Neuronal stem cell (in vitro differentiated cells): ENCODE results near the gene ADAM19.
A peak's percentile ranks its signal among the peaks of the same experiment; 100 is the strongest.

Source experiments
- DNase-seq: peaks from one replicate; pipeline ENCODE4 v3.0.0-alpha.2; 2013; ENCODE audit warnings: low spot score
- H2AFZ ChIP-seq: one replicate; pipeline ENCODE4 v1.6.1; 2013; ENCODE audit warnings: mild to moderate bottlenecking, low read length, inconsistent platforms
- H2AK5ac ChIP-seq: 2 replicates; pipeline ENCODE4 v1.6.1; 2013; ENCODE audit warnings: low read depth, mild to moderate bottlenecking, inconsistent platforms, low read length, moderate library complexity, mixed read lengths
- H2BK120ac ChIP-seq: 2 replicates; pipeline ENCODE4 v1.6.1; 2013; ENCODE audit warnings: low read depth, mild to moderate bottlenecking, inconsistent platforms, low read length, moderate library complexity, mixed read lengths
- H2BK12ac ChIP-seq: one replicate; pipeline ENCODE4 v1.6.1; 2013; ENCODE audit warnings: low read length, inconsistent platforms
- H2BK15ac ChIP-seq: 2 replicates; pipeline ENCODE4 v1.6.1; 2013; ENCODE audit warnings: mild to moderate bottlenecking, low read length, inconsistent platforms, mixed read lengths
- H2BK5ac ChIP-seq: one replicate; pipeline ENCODE4 v1.6.1; 2013; ENCODE audit warnings: inconsistent platforms, mild to moderate bottlenecking, low read length, moderate library complexity
- H3K14ac ChIP-seq: one replicate; pipeline ENCODE4 v1.6.1; 2013; ENCODE audit warnings: low read length, inconsistent platforms
- H3K18ac ChIP-seq: 2 replicates; pipeline ENCODE4 v1.6.1; 2013; ENCODE audit warnings: low read length, inconsistent platforms
- H3K23ac ChIP-seq: 2 replicates; pipeline ENCODE4 v1.6.1; 2013; ENCODE audit warnings: low read depth, mild to moderate bottlenecking, mixed read lengths, low read length, inconsistent platforms; ENCODE audit not compliant: poor library complexity
- H3K27ac ChIP-seq: replicated peaks from 3 replicates; pipeline ENCODE4 v1.5.1; 2013; ENCODE audit warnings: low read length, inconsistent platforms
- H3K27me3 ChIP-seq, 3 experiments: 2 replicates each; pipeline ENCODE4 v1.6.1; 2013; ENCODE audit warnings: low read length in 3 of 3, mild to moderate bottlenecking in 2 of 3, inconsistent platforms in 1 of 3, low read depth in 1 of 3, mixed read lengths in 1 of 3, moderate library complexity in 1 of 3; ENCODE audit not compliant: control insufficient read depth in 3 of 3, insufficient read depth in 3 of 3
- H3K36me3 ChIP-seq, 2 donors: replicated peaks in 1 of 2; 2 replicates each; pipeline ENCODE4 v1.6.1; 2013; ENCODE audit warnings: low read length in 2 of 2; ENCODE audit not compliant: control insufficient read depth in 2 of 2, insufficient read depth in 2 of 2
- H3K4ac ChIP-seq: 2 replicates; pipeline ENCODE4 v1.6.1; 2013; ENCODE audit warnings: inconsistent platforms, mild to moderate bottlenecking, low read length, moderate library complexity
- H3K4me1 ChIP-seq, 2 donors: 1 replicate in 1 of 2; 2 replicates in 1 of 2; pipeline ENCODE4 v1.6.1; 2013; ENCODE audit warnings: low read length in 2 of 2, low read depth in 1 of 2; ENCODE audit not compliant: control insufficient read depth in 2 of 2, insufficient read depth in 1 of 2
- H3K4me2 ChIP-seq: one replicate; pipeline ENCODE4 v1.6.1; 2013; ENCODE audit warnings: mild to moderate bottlenecking, low read length, inconsistent platforms; ENCODE audit not compliant: insufficient read depth, poor library complexity, severe bottlenecking
- H3K4me3 ChIP-seq, 2 donors: 2 replicates each; pipeline ENCODE4 v1.5.1; 2013; ENCODE audit warnings: low read length in 2 of 2, mild to moderate bottlenecking in 2 of 2, inconsistent platforms in 1 of 2, moderate library complexity in 1 of 2
- H3K79me1 ChIP-seq: one replicate; pipeline ENCODE4 v1.6.1; 2013; ENCODE audit warnings: low read depth, mild to moderate bottlenecking, inconsistent platforms, low read length, moderate library complexity
- H3K9ac ChIP-seq: one replicate; pipeline ENCODE4 v1.6.1; 2013; ENCODE audit warnings: mild to moderate bottlenecking, low read depth, low read length, inconsistent platforms; ENCODE audit not compliant: poor library complexity
- H3K9me3 ChIP-seq, 2 donors: replicated peaks in 1 of 2; 2 replicates each; pipeline versions ENCODE3 to v1.6.1; 2013; ENCODE audit warnings: low read length in 2 of 2, mild to moderate bottlenecking in 2 of 2, inconsistent platforms in 1 of 2, low read depth in 1 of 2, mixed read lengths in 1 of 2, moderate library complexity in 1 of 2; ENCODE audit not compliant: control insufficient read depth in 2 of 2, insufficient read depth in 1 of 2
- H4K8ac ChIP-seq: one replicate; pipeline ENCODE4 v1.6.1; 2013; ENCODE audit warnings: low read depth, mild to moderate bottlenecking, inconsistent platforms, low read length, moderate library complexity
- H4K91ac ChIP-seq: one replicate; pipeline ENCODE4 v1.6.1; 2013; ENCODE audit warnings: low read length, low read depth, mild to moderate bottlenecking, inconsistent platforms; ENCODE audit not compliant: poor library complexity
- WGBS, 2 donors: extraction: QIAGEN DNeasy Blood & Tissue Kit; methylation state at CpG; one replicate each; pipeline ENCODE4 v1.1.7; 2013; ENCODE audit warnings: missing lambda C conversion rate in 2 of 2, mixed read lengths in 1 of 2; ENCODE audit not compliant: insufficient read length in 2 of 2, insufficient replicate concordance in 1 of 2; ENCODE audit errors: extremely low coverage in 2 of 2; 5-methylcytosine and 5-hydroxymethylcytosine counted together

The ADAM19 gene

DNA sequence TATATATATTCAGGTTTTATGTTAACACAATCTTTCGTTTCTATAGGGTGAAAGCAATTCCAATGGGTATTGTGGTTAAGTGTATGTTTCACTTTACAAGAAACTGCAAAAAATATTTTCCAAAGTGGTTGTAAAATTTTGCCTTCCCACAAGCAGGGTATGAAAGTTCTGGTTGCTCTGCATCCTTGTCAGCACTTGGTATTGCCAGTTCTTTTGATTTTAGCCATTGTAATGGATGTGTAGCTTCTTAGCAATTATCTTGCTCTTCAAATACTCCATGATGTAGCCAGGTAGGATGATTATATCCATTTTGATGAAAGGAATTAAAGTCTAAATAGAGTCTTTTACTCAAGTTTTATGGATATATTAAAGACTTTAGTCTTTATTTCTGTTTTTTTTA, 9.1 kb upstream of the ADAM19 start:
- no CpG with 5 or more reads among the region's 1 CpG for WGBS, 2 donors
- Histone ChIP-seq H3K27me3 (peaks cover 0 to 6% (median 0%) of the 10 kb centered on the region in 3 experiments), H2BK12ac (no peak overlapping the region), H4K91ac (no peak overlapping the region), H3K4me3 (no peak overlapping the region), H3K4me1 (peaks cover 0 to 2% of the 10 kb centered on the region in 2 donors), H3K4me2 (no peak overlapping the region), H3K18ac (no peak overlapping the region), H3K4ac (no peak overlapping the region), H2BK15ac (no peak overlapping the region), H3K9me3 (no peaks in the 10 kb centered on the region), H4K8ac (no peak overlapping the region), H3K14ac (no peak overlapping the region), H2AFZ (no peak overlapping the region), H3K9ac (no peak overlapping the region), H2AK5ac (no peak overlapping the region), H2BK120ac (no peak overlapping the region), H2BK5ac (no peak overlapping the region), H3K36me3 (no peaks in the 10 kb centered on the region), H3K27ac (no peak overlapping the region), H3K79me1 (no peaks in the 10 kb centered on the region), H3K23ac (no peak overlapping the region)
- DNase-seq: no peak

DNA sequence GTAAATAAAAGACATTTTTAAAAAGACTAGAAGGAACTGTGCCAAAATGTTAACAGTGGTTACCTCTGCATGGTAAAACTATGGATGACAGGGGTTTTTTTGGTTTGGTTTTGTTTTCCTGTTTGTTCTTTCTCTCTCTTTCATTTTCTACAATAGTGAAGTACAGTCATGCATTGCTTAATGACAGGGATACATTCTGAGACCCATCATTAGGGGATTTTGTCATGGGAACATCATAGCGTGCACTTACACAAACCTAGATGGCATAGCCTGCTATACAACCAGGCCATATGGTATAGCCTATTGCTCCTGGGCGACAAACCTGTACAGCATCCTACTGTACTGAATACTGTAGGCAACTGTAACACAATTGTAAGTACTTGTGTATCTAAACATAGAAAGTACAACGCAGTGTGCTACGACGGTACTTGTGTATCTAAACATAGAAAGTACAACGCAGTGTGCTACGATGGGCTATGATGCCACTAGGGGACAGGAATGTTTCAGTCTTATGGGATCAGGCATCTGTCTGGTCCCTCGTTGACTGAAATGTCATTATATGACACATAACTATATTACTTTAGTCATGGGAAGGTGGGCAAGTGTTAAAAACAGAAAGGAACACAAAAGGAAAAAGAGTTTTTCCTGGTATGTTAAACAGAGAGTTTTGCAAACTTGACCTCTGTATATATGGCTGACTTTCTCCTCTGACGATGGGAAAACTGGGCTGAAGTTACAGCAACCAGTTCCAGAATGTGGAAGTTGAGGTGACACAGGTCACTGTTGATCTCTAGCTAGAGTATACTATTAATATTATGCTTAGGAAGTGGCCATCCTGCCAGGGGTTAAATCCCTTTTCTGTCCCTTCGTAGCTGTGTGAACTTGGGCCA, 7.4 kb upstream of the ADAM19 start:
- H4K91ac ChIP-seq: no peak overlapping the region
- no peak overlapping the region for H2BK5ac ChIP-seq
- no peak overlapping the region for H3K18ac ChIP-seq
- peaks cover 0 to 19% (median 0%) of the 10 kb centered on the region in 3 experiments for H3K27me3 ChIP-seq
- DNase-seq: no peak
- no peak overlapping the region for H3K9ac ChIP-seq
- no peaks in the 10 kb centered on the region for H3K9me3 ChIP-seq
- no peak overlapping the region for H2AK5ac ChIP-seq
- peak overlapping the region; percentile 21 for H4K8ac ChIP-seq
- H3K36me3 ChIP-seq: no peaks in the 10 kb centered on the region
- H3K4me2 ChIP-seq: no peak overlapping the region
- no CpG with 5 or more reads among the region's 10 CpGs for WGBS, 2 donors
- no peak overlapping the region for H3K23ac ChIP-seq
- H2BK12ac ChIP-seq: no peak overlapping the region
- H3K79me1 ChIP-seq: no peaks in the 10 kb centered on the region
- no peak overlapping the region for H3K27ac ChIP-seq
- H3K4ac ChIP-seq: no peak overlapping the region
- H2BK120ac ChIP-seq: no peak overlapping the region
- peaks cover 0 to 4% of the 10 kb centered on the region in 2 donors for H3K4me1 ChIP-seq
- no peak overlapping the region for H3K4me3 ChIP-seq
- H2BK15ac ChIP-seq: no peak overlapping the region
- no peak overlapping the region for H3K14ac ChIP-seq
- H2AFZ ChIP-seq: no peak overlapping the region

- Histone ChIP-seq H3K9ac (no peak overlapping the region), H3K18ac (no peak overlapping the region), H3K4me1 (peaks cover 0 to 4% of the 10 kb centered on the region in 2 donors), H2BK15ac (no peak overlapping the region), H3K27ac (no peak overlapping the region), H4K8ac (no peak overlapping the region), H3K23ac (no peak overlapping the region), H3K14ac (no peak overlapping the region), H3K36me3 (no peaks in the 10 kb centered on the region), H3K4ac (no peak overlapping the region), H2BK120ac (no peak overlapping the region), H3K79me1 (no peaks in the 10 kb centered on the region), H3K9me3 (no peaks in the 10 kb centered on the region), H2AK5ac (no peak overlapping the region), H2AFZ (no peak overlapping the region), H3K27me3 (peaks cover 0 to 26% (median 0%) of the 10 kb centered on the region in 3 experiments), H2BK5ac (no peak overlapping the region), H3K4me2 (no peak overlapping the region), H3K4me3 (no peak overlapping the region), H2BK12ac (no peak overlapping the region), H4K91ac (no peak overlapping the region)
- no CpG with 5 or more reads among the region's 5 CpGs for WGBS, 2 donors
- no peak for DNase-seq
These were observed 6.3 kb upstream of the ADAM19 start for GRCh38 chr5:157581901-157582300.

GRCh38 chr5:157578079-157578780, 2.7 kb upstream of the ADAM19 start:
- Histone ChIP-seq H3K4me2 (no peak overlapping the region), H4K91ac (no peak overlapping the region), H4K8ac (no peak overlapping the region), H3K23ac (no peak overlapping the region), H2AFZ (no peak overlapping the region), H3K4me1 (peaks cover 0 to 10% of the 10 kb centered on the region in 2 donors), H2AK5ac (no peak overlapping the region), H3K27ac (no peak overlapping the region), H3K9ac (no peak overlapping the region), H2BK12ac (no peak overlapping the region), H2BK5ac (no peak overlapping the region), H3K4me3 (peak overlapping the region in 1 of 2 donors; percentile 1), H3K27me3 (peaks cover 0 to 34% (median 0%) of the 10 kb centered on the region in 3 experiments), H3K36me3 (no peaks in the 10 kb centered on the region), H3K14ac (no peak overlapping the region), H2BK120ac (no peak overlapping the region), H3K4ac (no peak overlapping the region), H3K9me3 (no peaks in the 10 kb centered on the region), H3K18ac (peak overlapping the region; percentile 78), H3K79me1 (peaks cover 5% of the 10 kb centered on the region), H2BK15ac (no peak overlapping the region)
- no peak for DNase-seq
- WGBS, 2 donors: no CpG with 5 or more reads among the region's 6 CpGs
